K562 (cell line): ENCODE data around the gene CLNK. TPM values are rescaled to one million over a fixed set of nuclear protein-coding genes. Genes with fewer than 3 reads are reported as not detected.

ENCODE experiments used
- EWSR1 ChIP-seq: fragments of 450-650 bp; IDR thresholded peaks from 2 replicates; pipeline ENCODE4 v1.6.1; 2018; ENCODE audit warnings: borderline replicate concordance, mild to moderate bottlenecking, low read depth, moderate library complexity; ENCODE audit not compliant: partially characterized antibody
- L3MBTL2 ChIP-seq: fragments of 450-650 bp; IDR thresholded peaks from 2 replicates; pipeline ENCODE4 v1.6.1; 2016; ENCODE audit warnings: mild to moderate bottlenecking, moderate library complexity
- MEF2A ChIP-seq: IDR thresholded peaks from 2 replicates; pipeline ENCODE4 v1.6.1; 2011; ENCODE audit warnings: low read depth, mild to moderate bottlenecking, low read length, moderate library complexity; ENCODE audit not compliant: control insufficient read depth
- MGA ChIP-seq: fragments of 450-650 bp; IDR thresholded peaks from 2 replicates; pipeline ENCODE4 v1.6.1; 2016; ENCODE audit warnings: mild to moderate bottlenecking, moderate library complexity
- PURB ChIP-seq: sonication (generic); formaldehyde crosslinking; IDR thresholded peaks from 2 replicates; pipeline ENCODE4 v1.9.0; 2021; ENCODE audit warnings: low read depth, mild to moderate bottlenecking, missing genetic modification reagents
- SPI1 ChIP-seq: IDR thresholded peaks from 2 replicates; pipeline ENCODE4 v1.6.1; 2011; ENCODE audit warnings: low read depth, low read length, control low read depth, borderline replicate concordance
- ZNF3 ChIP-seq: fragments of 250-450 bp; sonication (Bioruptor Pico); IDR thresholded peaks from 2 replicates; pipeline ENCODE4 v1.5.0; 2021; ENCODE audit warnings: mild to moderate bottlenecking, moderate library complexity
- ZNF766 ChIP-seq: fragments of 200-800 bp; sonication (Bioruptor generic); conservative IDR thresholded peaks from 2 replicates; pipeline ENCODE4 v1.6.1; 2016; ENCODE audit warnings: missing genetic modification characterization, missing compliant biosample characterization
- polyA plus RNA-seq, 8 experiments: library from polyadenylated mRNA; depleted of rRNA in 4 of 8; stranded (reverse) in 5 of 8; unstranded in 3 of 8; fragments of >200 nt; fragmentation: Nextera tagmentation in 2 of 8; fragmentation: Illumina TruSeq in 1 of 8; extraction: Ambion mirVana in 2 of 8; extraction: Trizol in 1 of 8; gene quantifications; 2 replicates each; pipeline versions ENCODE4 v1.2.1 to v1.2.3, GENCODE V29; 2011 to 2014; ENCODE audit warnings: inconsistent platforms in 1 of 8, missing spikeins in 1 of 8
- total RNA-seq, 7 experiments: library from RNA; depleted of rRNA in 6 of 7; stranded (reverse); fragments of >200 nt in 6 of 7; fragmentation: Illumina TruSeq in 2 of 7; extraction: Trizol in 2 of 7; gene quantifications; 2 replicates each; pipeline versions ENCODE4 v1.2.1 to v1.2.3, GENCODE V29; 2011 to 2021; ENCODE audit warnings: low replicate concordance in 1 of 7

The CLNK gene
- total and polyA plus RNA-seq, 9 of the 15 experiments (the other 6 are each of a cell fraction or from before 2014, with no cell fraction given), result not detected

- TF ChIP-seq MEF2A, result no peak
- TF ChIP-seq ZNF766 (CRISPR knock-in tag), result no peak
- no peak for TF ChIP-seq ZNF3
- no peak for TF ChIP-seq EWSR1
- no peak for TF ChIP-seq PURB
- TF ChIP-seq SPI1, result peak; percentile 1; the same call in 1 of the 2 replicates
- peak; percentile 35; the same call in 1 of the 2 replicates for TF ChIP-seq MGA
- TF ChIP-seq L3MBTL2, result peak; percentile 73
Measured at GRCh38 chr4:10506077-10506476, 178.5 kb downstream of the CLNK start (continued).
